ENCODE data around the gene VSTM1. TPM values are rescaled to one million over a fixed set of nuclear protein-coding genes. Genes with fewer than 3 reads are reported as not detected.

Gene VSTM1
- total RNA-seq, 1 donor from 2014 or later, result not detected

DNA sequence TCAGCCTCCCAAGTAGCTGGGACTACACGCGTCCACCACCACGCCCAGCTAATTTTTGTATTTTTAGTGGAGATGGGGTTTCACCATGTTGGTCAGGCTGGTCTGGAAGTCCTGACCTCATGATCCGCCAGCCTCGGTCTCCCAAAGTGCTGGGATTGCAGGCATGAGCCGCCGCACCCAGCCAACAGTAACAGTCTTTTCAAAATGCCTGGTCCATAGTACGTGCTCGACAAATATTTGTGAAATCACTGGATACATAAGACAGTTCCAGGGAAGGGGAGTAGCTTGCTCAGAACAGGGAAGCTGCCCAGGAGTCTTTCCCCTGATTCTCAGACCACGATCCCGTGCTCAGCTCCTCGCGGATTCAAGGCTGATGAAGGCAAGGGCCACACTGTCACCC, 41.8 kb downstream of the VSTM1 start:
- Histone ChIP-seq H3K4me3 (no peak overlapping the region), H3K9me3 (ENCODE audit: low read depth) (no peaks in the 10 kb centered on the region), H3K36me3 (no peaks in the 10 kb centered on the region), H4K20me1 (ENCODE audit: low read depth) (no peaks in the 10 kb centered on the region), H3K79me2 (ENCODE audit: low read depth) (no peaks in the 10 kb centered on the region), H3K27me3 (peaks cover 3% of the 10 kb centered on the region), H3F3A (ENCODE audit: low read depth) (no peaks in the 10 kb centered on the region), H3K27ac (no peak overlapping the region), H2AFZ (replicated peaks) (no peak overlapping the region), H3K4me1 (no peaks in the 10 kb centered on the region), H3K4me2 (no peak overlapping the region), H3K9ac (no peak overlapping the region)
- no peak for DNase-seq (ENCODE audit: low spot score)
- H3K4me1 Mint-ChIP-seq, result peaks cover 25% of the 10 kb centered on the region
- H3K36me3 Mint-ChIP-seq, result no peaks in the 10 kb centered on the region
- peaks cover 13% of the 10 kb centered on the region for H3K9me3 Mint-ChIP-seq
- no peak overlapping the region for H3K4me3 Mint-ChIP-seq
- H3K27ac Mint-ChIP-seq, result no peak overlapping the region
- TF ChIP-seq, protein P1, sequence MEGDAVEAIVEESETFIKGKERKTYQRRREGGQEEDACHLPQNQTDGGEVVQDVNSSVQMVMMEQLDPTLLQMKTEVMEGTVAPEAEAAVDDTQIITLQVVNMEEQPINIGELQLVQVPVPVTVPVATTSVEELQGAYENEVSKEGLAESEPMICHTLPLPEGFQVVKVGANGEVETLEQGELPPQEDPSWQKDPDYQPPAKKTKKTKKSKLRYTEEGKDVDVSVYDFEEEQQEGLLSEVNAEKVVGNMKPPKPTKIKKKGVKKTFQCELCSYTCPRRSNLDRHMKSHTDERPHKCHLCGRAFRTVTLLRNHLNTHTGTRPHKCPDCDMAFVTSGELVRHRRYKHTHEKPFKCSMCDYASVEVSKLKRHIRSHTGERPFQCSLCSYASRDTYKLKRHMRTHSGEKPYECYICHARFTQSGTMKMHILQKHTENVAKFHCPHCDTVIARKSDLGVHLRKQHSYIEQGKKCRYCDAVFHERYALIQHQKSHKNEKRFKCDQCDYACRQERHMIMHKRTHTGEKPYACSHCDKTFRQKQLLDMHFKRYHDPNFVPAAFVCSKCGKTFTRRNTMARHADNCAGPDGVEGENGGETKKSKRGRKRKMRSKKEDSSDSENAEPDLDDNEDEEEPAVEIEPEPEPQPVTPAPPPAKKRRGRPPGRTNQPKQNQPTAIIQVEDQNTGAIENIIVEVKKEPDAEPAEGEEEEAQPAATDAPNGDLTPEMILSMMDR (IDR thresholded peaks at IDR 0.05), result no peak
- TF ChIP-seq EZH2 (IDR thresholded peaks at IDR 0.05) (no peak), EZH2phosphoT487 (IDR thresholded peaks at IDR 0.05) (no peak)
- H3K27me3 Mint-ChIP-seq (ENCODE audit: insufficient read depth, low read depth), result peaks cover 13% of the 10 kb centered on the region

DNA sequence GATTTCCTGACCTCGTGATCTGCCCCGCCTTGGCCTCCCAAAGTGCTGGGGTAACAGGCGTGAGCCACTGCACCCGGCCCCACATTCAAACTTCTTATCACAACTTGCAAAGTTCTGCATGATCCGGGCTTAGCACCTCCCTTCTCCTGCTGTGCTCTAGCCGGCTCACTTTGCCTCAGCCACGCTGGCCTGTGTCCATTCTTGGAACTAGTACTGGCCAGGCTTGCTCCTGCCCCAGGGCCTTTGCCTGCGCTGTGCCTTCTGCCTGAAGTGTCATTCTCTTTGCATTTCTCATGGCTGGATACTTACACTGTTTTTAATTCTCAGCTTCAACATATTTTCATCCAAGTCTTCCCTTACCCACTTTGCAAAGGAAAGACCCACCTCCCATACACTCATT, 42.3 kb downstream of the VSTM1 start:
- Histone ChIP-seq H3K4me1 (no peaks in the 10 kb centered on the region), H3K36me3 (no peaks in the 10 kb centered on the region), H2AFZ (replicated peaks) (no peak overlapping the region), H4K20me1 (ENCODE audit: low read depth) (no peaks in the 10 kb centered on the region), H3K4me2 (no peak overlapping the region), H3K27me3 (peaks cover 3% of the 10 kb centered on the region), H3K79me2 (ENCODE audit: low read depth) (no peaks in the 10 kb centered on the region), H3F3A (ENCODE audit: low read depth) (no peaks in the 10 kb centered on the region), H3K9me3 (ENCODE audit: low read depth) (no peaks in the 10 kb centered on the region), H3K27ac (no peak overlapping the region), H3K4me3 (no peak overlapping the region), H3K9ac (no peak overlapping the region)
- Mint-ChIP-seq H3K36me3 (no peaks in the 10 kb centered on the region), H3K4me3 (peak overlapping the region; percentile 36), H3K9me3 (peaks cover 16% of the 10 kb centered on the region), H3K27me3 (ENCODE audit: insufficient read depth, low read depth) (peaks cover 13% of the 10 kb centered on the region), H3K27ac (peak overlapping the region; percentile 39), H3K4me1 (peaks cover 27% of the 10 kb centered on the region)
- TF ChIP-seq EZH2phosphoT487 (IDR thresholded peaks at IDR 0.05) (no peak), EZH2 (IDR thresholded peaks at IDR 0.05) (no peak)
- TF ChIP-seq, protein P1 (IDR thresholded peaks at IDR 0.05), result no peak
- DNase-seq (ENCODE audit: low spot score), result no peak

DNA sequence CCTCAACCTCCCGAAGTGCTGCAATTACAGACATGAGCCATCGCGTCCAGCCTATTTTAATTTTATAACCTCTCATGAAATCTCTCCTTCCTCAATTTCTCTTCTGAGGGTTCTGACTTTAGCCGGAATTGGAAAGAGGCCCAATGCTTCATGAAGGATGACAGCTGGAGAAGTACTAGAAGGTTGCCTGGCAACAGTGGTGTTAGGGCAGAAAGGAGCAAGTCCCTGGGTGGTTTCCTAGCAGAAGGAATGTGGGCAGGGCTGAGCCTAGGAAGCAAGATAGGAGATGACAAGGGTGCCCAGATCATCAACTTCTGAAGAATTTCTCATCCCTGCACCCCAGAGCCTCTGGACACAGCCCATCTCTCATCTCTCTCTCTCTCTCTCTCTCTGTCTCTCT, 46.4 kb downstream of the VSTM1 start:
- H3K4me2 ChIP-seq, result no peak overlapping the region
- no peaks in the 10 kb centered on the region for H3K9me3 ChIP-seq (ENCODE audit: low read depth)
- no peaks in the 10 kb centered on the region for H3K27me3 ChIP-seq
- H3K9ac ChIP-seq, result no peak overlapping the region
- no peak for DNase-seq (ENCODE audit: low spot score)
- peaks cover 10% of the 10 kb centered on the region for H3K27me3 Mint-ChIP-seq (ENCODE audit: insufficient read depth, low read depth)
- H2AFZ ChIP-seq (replicated peaks), result no peak overlapping the region
- H3K27ac ChIP-seq, result no peak overlapping the region
- no peaks in the 10 kb centered on the region for H3K4me1 ChIP-seq
- peaks cover 30% of the 10 kb centered on the region for H3K4me1 Mint-ChIP-seq
- no peak overlapping the region for H3K4me3 ChIP-seq
- H3K9me3 Mint-ChIP-seq, result peaks cover 21% of the 10 kb centered on the region
- no peaks in the 10 kb centered on the region for H3F3A ChIP-seq (ENCODE audit: low read depth)
- H3K27ac Mint-ChIP-seq, result peak overlapping the region; percentile 12
- H3K36me3 ChIP-seq, result no peaks in the 10 kb centered on the region
- no peaks in the 10 kb centered on the region for H4K20me1 ChIP-seq (ENCODE audit: low read depth)
- TF ChIP-seq EZH2phosphoT487 (IDR thresholded peaks at IDR 0.05) (no peak), EZH2 (IDR thresholded peaks at IDR 0.05) (no peak)
- TF ChIP-seq, protein P1 (IDR thresholded peaks at IDR 0.05), result no peak
- peak overlapping the region; percentile 8 for H3K4me3 Mint-ChIP-seq
- H3K79me2 ChIP-seq (ENCODE audit: low read depth), result no peaks in the 10 kb centered on the region
- no peaks in the 10 kb centered on the region for H3K36me3 Mint-ChIP-seq
